Mammary epithelial cell (primary cell): ENCODE data around the gene UBE2L3.

Source experiments
- CTCF ChIP-seq, 2 donors: IDR thresholded peaks in 1 of 2; conservative IDR thresholded peaks in 1 of 2; 2 replicates each; pipeline ENCODE4 v1.5.1; 2011 to 2012; ENCODE audit warnings: inconsistent platforms in 2 of 2, low read length in 2 of 2, mild to moderate bottlenecking in 2 of 2, control low read depth in 1 of 2, low read depth in 1 of 2; ENCODE audit not compliant: insufficient read depth in 1 of 2; ENCODE audit errors: extremely low read depth in 1 of 2
- EZH2 ChIP-seq: IDR thresholded peaks from 2 replicates; pipeline ENCODE4 v1.6.1; 2012; ENCODE audit warnings: low read length, inconsistent platforms, borderline replicate concordance

- TF ChIP-seq EZH2 (no peak), CTCF (conservative IDR thresholded peaks at IDR 0.05 in 1 of 2, IDR thresholded peaks at IDR 0.05 in 1 of 2; ENCODE audit: extremely low read depth in 1 of 2, insufficient read depth in 1 of 2, low read depth in 1 of 2, low read length in 2 of 2) (no peak)
These were observed 99.3 kb downstream of the UBE2L3 start for GRCh38 chr22:21666786-21667185.
